Activated CD4-positive, alpha-beta T cell treated with anti-CD3 and anti-CD28 coated beads for 48 hours (primary cell): ENCODE data around the gene LIN54.
A peak's percentile ranks its signal among the peaks of the same experiment; 100 is the strongest.
"Not testable (repeated sequence)": the region's sequence is repeated elsewhere in the genome, so short reads cannot be mapped to it uniquely, and the experiment has no call there.

Experiments used
- DNase-seq: peaks from one replicate; pipeline ENCODE4 v3.0.0-alpha.2; 2020

Gene LIN54

GRCh38 chr4:83010522-83011318 is at the start of gene LIN54:
LIN54 (minus strand) TSS chr4:83010823; CDS start chr4:82984844, 25,979 bp downstream.
- peak; percentile 89 for DNase-seq

- DNase-seq: no peak
Observed at GRCh38 chr4:83054928-83055327, 44.3 kb upstream of the LIN54 start.

GRCh38 chr4:83048781-83049180 is 38.2 kb upstream of the LIN54 start:
- DNase-seq: not testable (repeated sequence)

- no peak for DNase-seq
Observed at GRCh38 chr4:83046693-83047473, 36.3 kb upstream of the LIN54 start.

GRCh38 chr4:83043801-83044407 is 33.3 kb upstream of the LIN54 start:
- no peak for DNase-seq

GRCh38 chr4:83043157-83043556 is 32.5 kb upstream of the LIN54 start:
- not testable (repeated sequence) for DNase-seq

GRCh38 chr4:83040269-83040668 is 29.6 kb upstream of the LIN54 start:
- DNase-seq: no peak

- no peak for DNase-seq
Observed at GRCh38 chr4:83036991-83037665, 26.5 kb upstream of the LIN54 start.

GRCh38 chr4:83034630-83035494 is 24.2 kb upstream of the LIN54 start, which contains the start of gene COPS4:
COPS4 (plus strand) TSS chr4:83035183; CDS start chr4:83035225, 42 bp downstream.
- DNase-seq: peak; percentile 97

GRCh38 chr4:83029688-83030087 is 19.1 kb upstream of the LIN54 start:
- DNase-seq: no peak

- no peak for DNase-seq
Observed at GRCh38 chr4:83028976-83029375, 18.4 kb upstream of the LIN54 start.

GRCh38 chr4:83025563-83025962 is 14.9 kb upstream of the LIN54 start:
- DNase-seq: no peak

- no peak for DNase-seq
Observed at GRCh38 chr4:83024233-83024632, 13.6 kb upstream of the LIN54 start.

GRCh38 chr4:83023599-83023998 is 13.0 kb upstream of the LIN54 start:
- not testable (repeated sequence) for DNase-seq

GRCh38 chr4:83022724-83023450 is 12.3 kb upstream of the LIN54 start:
- DNase-seq: no peak

GRCh38 chr4:83019794-83020494 is 9.3 kb upstream of the LIN54 start:
- no peak for DNase-seq

GRCh38 chr4:83013902-83014301 is 3.3 kb upstream of the LIN54 start:
- no peak for DNase-seq

GRCh38 chr4:83013420-83013867 is 2.8 kb upstream of the LIN54 start:
- DNase-seq: no peak

- peak; percentile 98 for DNase-seq
Observed at GRCh38 chr4:83012687-83013419, 2.2 kb upstream of the LIN54 start.
